Testis (tissue), 3 donors: ENCODE measurements around the gene SCAMP1. TPM values are rescaled to one million over a fixed set of nuclear protein-coding genes. Genes with fewer than 3 reads are reported as not detected.

Experiments
- DNase-seq: peaks from one replicate; pipeline ENCODE4 v3.0.0-alpha.2; 2019
- H3K27ac ChIP-seq, 2 donors: fragments of 200-600 bp; sonication (generic); one replicate each; pipeline ENCODE4 v1.5.1; 2019
- H3K27me3 ChIP-seq: fragments of 200-600 bp; sonication (generic); one replicate; pipeline ENCODE4 v1.5.1; 2019
- H3K36me3 ChIP-seq: fragments of 200-600 bp; sonication (generic); one replicate; pipeline ENCODE4 v1.5.1; 2017; ENCODE audit warnings: low read depth; ENCODE audit errors: missing control alignments
- H3K4me1 ChIP-seq: fragments of 200-600 bp; sonication (generic); one replicate; pipeline ENCODE4 v1.5.1; 2019
- H3K4me3 ChIP-seq, 2 donors: fragments of 200-600 bp; sonication (generic); one replicate each; pipeline ENCODE4 v1.5.1; 2017 to 2019
- H3K9me3 ChIP-seq: fragments of 200-600 bp; sonication (generic); one replicate; pipeline ENCODE4 v1.5.1; 2017
- POLR2A ChIP-seq: fragments of 450-650 bp; IDR thresholded peaks from one replicate; pipeline ENCODE4 v1.6.1; 2017; ENCODE audit warnings: antibody characterized with exemption, mild to moderate bottlenecking, moderate library complexity
- WGBS, 2 donors: methylation state at CpG; one replicate each; pipeline ENCODE4 v1.1.5; 2018; 5-methylcytosine and 5-hydroxymethylcytosine counted together
- intact Hi-C: fragments of 100-400 bp; cut with DNase I; formaldehyde crosslinking; loops from one replicate; pipeline ENCODE4 v1.15.1; 2023; ENCODE audit warnings: low total_unique reads
- polyA plus RNA-seq: library from polyadenylated mRNA; stranded (reverse); fragments of 350-450 nt; fragmentation: Illumina TruSeq; extraction: RNeasy Lipid Tissue Mini Kit (QIAGEN cat#74804); gene quantifications from one replicate; pipeline ENCODE4 v1.2.3, GENCODE V29; 2014; ENCODE audit warnings: low read depth, low replicate concordance; ENCODE audit not compliant: insufficient read depth
- total RNA-seq, 2 donors: library from RNA; depleted of rRNA; stranded (reverse); fragments of >200 nt; gene quantifications; one replicate each; pipeline ENCODE4 v1.2.3, GENCODE V29; 2016
- TF ChIP-seq, protein P1 (sequence below), 3 experiments: fragments of 450-650 bp in 2 of 3; fragments of 200-600 bp in 1 of 3; sonication (generic) in 1 of 3; IDR thresholded peaks; one replicate each; pipeline ENCODE4 v1.5.1; 2016 to 2019; ENCODE audit warnings: antibody characterized with exemption in 3 of 3, mild to moderate bottlenecking in 2 of 3, moderate library complexity in 1 of 3

SCAMP1 gene
- total and polyA plus RNA-seq, 3 donors from 2014 or later, result 22.5 to 35.9 (median 28.3) TPM

DNA sequence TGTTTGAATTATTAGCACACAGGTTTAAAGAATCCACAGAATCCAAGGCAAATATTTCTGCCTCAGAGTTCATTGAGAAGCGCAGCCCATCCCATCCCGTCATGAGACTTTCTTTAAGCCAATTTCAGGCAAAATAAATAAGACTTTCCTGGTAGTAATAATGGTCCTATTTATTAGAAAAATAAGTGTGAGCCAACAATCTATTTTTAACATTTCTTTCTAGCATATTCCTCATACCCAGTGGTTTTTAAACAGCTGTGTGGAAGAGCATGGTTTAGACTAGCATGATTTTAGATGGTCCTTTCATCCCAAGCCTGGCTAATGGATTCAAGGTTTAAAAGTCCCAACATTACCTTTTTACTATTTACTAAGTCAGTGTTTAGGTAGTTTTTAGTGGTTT lies 125.8 kb downstream of the SCAMP1 start:
- H3K27me3 ChIP-seq, result no peaks in the 10 kb centered on the region
- H3K4me3 ChIP-seq, result no peak overlapping the region
- H3K9me3 ChIP-seq, result no peaks in the 10 kb centered on the region
- DNase-seq, result no peak
- H3K27ac ChIP-seq, result no peak overlapping the region
- H3K36me3 ChIP-seq, result no peaks in the 10 kb centered on the region
- intact Hi-C loops, result no loop called here
- H3K4me1 ChIP-seq, result no peaks in the 10 kb centered on the region
- TF ChIP-seq POLR2A, result no peak
- TF ChIP-seq, protein P1, sequence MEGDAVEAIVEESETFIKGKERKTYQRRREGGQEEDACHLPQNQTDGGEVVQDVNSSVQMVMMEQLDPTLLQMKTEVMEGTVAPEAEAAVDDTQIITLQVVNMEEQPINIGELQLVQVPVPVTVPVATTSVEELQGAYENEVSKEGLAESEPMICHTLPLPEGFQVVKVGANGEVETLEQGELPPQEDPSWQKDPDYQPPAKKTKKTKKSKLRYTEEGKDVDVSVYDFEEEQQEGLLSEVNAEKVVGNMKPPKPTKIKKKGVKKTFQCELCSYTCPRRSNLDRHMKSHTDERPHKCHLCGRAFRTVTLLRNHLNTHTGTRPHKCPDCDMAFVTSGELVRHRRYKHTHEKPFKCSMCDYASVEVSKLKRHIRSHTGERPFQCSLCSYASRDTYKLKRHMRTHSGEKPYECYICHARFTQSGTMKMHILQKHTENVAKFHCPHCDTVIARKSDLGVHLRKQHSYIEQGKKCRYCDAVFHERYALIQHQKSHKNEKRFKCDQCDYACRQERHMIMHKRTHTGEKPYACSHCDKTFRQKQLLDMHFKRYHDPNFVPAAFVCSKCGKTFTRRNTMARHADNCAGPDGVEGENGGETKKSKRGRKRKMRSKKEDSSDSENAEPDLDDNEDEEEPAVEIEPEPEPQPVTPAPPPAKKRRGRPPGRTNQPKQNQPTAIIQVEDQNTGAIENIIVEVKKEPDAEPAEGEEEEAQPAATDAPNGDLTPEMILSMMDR (IDR thresholded peaks at IDR 0.05), result no peak
- WGBS, 2 donors, result 75 to 81% methylated on average over 2 of the region's 2 CpGs

DNA sequence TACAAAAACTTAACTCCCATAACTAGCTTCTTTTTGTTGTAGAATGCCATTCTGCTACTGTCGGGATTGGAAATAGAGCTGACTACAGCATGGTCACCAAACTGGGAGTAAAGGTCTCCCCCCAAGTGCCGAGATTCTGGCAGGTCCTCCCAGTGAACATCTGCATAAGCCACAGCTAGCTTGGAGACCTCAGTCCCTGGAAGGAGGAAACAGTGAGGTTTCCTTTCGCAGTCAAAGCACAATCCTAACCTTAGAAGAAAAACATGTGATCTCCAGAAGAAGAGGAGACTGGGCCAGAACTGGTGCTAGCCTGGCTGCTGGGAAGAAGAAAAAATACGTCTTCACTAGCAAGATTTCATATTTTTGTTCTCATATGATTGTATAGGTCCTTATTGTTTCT lies 127.4 kb downstream of the SCAMP1 start:
- no peak for TF ChIP-seq POLR2A
- TF ChIP-seq, protein P1 (IDR thresholded peaks at IDR 0.05), result no peak
- no peak overlapping the region for H3K27ac ChIP-seq
- intact Hi-C loops, result no loop called here
- H3K9me3 ChIP-seq, result no peaks in the 10 kb centered on the region
- H3K4me1 ChIP-seq, result no peaks in the 10 kb centered on the region
- no peaks in the 10 kb centered on the region for H3K36me3 ChIP-seq
- H3K4me3 ChIP-seq, result no peak overlapping the region
- 75 to 76% methylated on average over 4 of the region's 4 CpGs for WGBS, 2 donors
- no peak for DNase-seq
- no peaks in the 10 kb centered on the region for H3K27me3 ChIP-seq

DNA sequence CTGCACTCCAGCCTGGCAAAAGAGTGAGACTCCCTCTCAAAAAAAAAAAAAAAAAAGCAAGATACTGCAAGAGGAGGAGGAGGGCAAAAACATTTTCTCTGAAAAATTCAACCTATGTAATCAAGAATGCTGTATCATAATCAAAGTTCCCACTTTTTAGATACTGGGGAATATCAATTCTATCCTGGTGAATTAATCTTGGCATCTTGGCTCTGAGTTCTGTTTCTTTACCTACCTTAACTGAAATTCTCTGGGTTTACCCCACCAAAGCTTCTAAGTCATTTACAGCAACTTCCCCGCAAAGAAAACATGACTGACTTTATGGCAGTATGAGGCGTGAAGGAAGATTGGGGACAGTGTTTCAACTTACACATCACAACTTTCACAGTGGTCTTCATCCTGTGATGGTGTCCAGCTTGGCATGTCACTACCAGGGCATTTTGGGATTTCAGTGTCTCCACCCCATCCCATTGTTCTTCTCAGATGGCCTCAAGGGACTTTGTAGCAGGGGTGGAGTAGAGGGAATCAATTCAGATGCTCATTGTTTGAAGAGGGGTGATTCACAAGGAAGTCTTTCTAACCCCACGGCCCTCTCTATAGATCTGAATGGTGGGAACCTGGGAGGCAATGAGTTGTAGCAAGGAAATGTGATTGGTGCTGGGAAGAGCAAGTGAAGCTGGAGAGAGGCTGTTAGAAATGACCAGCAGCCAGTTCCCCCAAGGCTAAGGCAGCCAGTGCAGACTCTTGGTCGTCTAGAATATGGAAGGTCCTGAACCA lies 130.5 kb downstream of the SCAMP1 start:
- no peak for DNase-seq
- Histone ChIP-seq H3K9me3 (no peaks in the 10 kb centered on the region), H3K36me3 (no peaks in the 10 kb centered on the region), H3K4me3 (no peak overlapping the region), H3K27ac (no peak overlapping the region), H3K4me1 (no peaks in the 10 kb centered on the region), H3K27me3 (no peaks in the 10 kb centered on the region)
- intact Hi-C loops, result no loop called here
- TF ChIP-seq, protein P1 (IDR thresholded peaks at IDR 0.05), result no peak
- TF ChIP-seq POLR2A, result no peak
- WGBS, 2 donors, result 90 to 91% methylated on average over 4 of the region's 4 CpGs

DNA sequence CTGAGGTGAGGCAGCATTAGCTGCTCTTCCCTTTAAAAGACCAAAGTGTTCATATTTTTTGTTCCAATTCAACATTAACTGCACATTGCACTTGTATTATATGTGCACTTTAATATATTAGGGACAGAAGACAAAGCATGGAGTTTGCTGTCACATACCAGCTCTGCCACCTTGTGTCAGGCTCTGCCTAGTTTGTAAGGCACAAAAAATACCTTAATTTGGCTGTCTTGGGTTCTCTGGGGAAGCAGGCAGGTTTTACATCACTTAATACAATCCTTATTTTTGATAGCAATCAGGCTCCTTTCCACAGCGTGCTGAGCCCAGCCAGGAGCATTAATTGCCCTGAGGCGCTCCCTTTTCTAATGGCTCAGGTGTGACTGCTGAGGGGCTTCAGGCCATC lies 131.8 kb downstream of the SCAMP1 start:
- H3K27ac ChIP-seq, result no peak overlapping the region
- no peak for DNase-seq
- H3K4me1 ChIP-seq, result peaks cover 7% of the 10 kb centered on the region
- no peak for TF ChIP-seq POLR2A
- TF ChIP-seq, protein P1 (IDR thresholded peaks at IDR 0.05), result no peak
- WGBS, 2 donors, result 92 to 100% methylated on average over 1 to 2 of the region's 2 CpGs
- H3K4me3 ChIP-seq, result no peak overlapping the region
- no peaks in the 10 kb centered on the region for H3K9me3 ChIP-seq
- no peaks in the 10 kb centered on the region for H3K36me3 ChIP-seq
- no peaks in the 10 kb centered on the region for H3K27me3 ChIP-seq
- intact Hi-C loops, result no loop called here

DNA sequence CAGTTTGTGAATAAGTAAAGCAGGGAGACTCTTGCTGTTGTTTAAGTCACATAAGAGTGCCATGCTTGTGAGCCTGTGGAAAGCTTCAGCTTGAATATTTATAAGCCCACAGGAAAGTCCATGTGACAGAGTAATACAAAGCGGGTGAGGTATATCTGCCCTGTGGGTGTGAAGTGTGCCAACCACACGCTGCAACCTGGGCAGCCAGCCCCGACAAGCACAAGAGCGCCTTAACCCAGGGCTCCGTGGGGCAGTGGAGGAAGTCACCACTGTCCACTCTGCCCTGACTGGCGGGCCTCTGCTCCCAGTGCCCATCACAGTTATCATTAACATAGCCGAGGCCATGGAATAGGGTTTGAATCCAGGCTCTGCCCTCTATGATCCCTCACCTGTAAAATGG lies 132.2 kb downstream of the SCAMP1 start:
- Histone ChIP-seq H3K4me1 (peaks cover 7% of the 10 kb centered on the region), H3K36me3 (no peaks in the 10 kb centered on the region), H3K27ac (no peak overlapping the region), H3K4me3 (no peak overlapping the region), H3K9me3 (no peaks in the 10 kb centered on the region), H3K27me3 (no peaks in the 10 kb centered on the region)
- DNase-seq, result no peak
- TF ChIP-seq, protein P1 (IDR thresholded peaks at IDR 0.05), result no peak
- TF ChIP-seq POLR2A, result no peak
- intact Hi-C loops, result no loop called here
- 85 to 89% methylated on average over 6 to 7 of the region's 7 CpGs for WGBS, 2 donors
